Adrenal gland (tissue), 5 donors: ENCODE results near the gene SEPTIN8.

Experiments used
- CTCF ChIP-seq, 6 experiments: fragments of 450-650 bp in 4 of 6; fragments of 200-600 bp in 2 of 6; sonication (generic) in 1 of 6; IDR thresholded peaks; 1 replicate in 5 of 6; 2 replicates in 1 of 6; pipeline versions ENCODE4 v1.5.1 to v1.8.0; 2016 to 2021; ENCODE audit warnings: antibody characterized with exemption in 6 of 6, mild to moderate bottlenecking in 2 of 6, moderate library complexity in 1 of 6
- POLR2A ChIP-seq, 2 donors: fragments of 450-650 bp; IDR thresholded peaks; one replicate each; pipeline ENCODE4 v1.6.1; 2017; ENCODE audit warnings: antibody characterized with exemption in 2 of 2, mild to moderate bottlenecking in 2 of 2, moderate library complexity in 1 of 2
- donor health status: DM: no; HTN: no; CAD: no.

DNA sequence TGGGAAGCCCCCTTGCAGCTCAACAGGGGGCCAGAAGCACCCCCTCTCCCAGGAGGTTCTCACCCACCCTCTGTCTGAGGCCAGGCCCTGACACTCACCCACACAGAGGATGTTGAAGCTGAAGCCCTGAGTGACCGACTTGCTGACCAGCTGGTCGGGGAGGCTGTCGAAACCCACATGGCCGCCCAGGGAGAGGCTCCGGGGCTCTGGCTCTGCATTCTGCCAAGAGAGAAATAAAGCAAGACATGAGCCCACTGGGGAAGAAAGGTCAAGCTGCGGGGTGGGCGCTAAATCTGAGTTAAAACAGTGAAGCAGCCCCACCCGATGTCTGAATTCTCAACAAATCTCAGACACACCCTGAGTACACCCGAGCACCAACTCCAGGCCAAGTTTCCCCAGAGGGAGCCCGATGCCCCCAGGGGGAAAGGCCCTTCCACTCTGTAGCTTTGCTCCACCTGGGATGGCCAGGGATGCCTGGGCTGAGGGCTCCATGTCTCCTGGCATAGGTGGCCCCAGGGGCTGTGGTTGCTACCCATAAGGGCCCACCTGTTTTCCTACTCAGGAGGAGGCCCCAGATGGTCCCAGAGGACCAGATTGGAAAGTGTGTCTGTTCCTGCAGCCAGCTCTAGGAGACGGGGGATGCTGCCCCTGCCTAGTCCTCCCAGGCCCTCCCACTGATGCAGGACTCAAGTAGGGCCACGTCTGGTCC, 11.6 kb downstream of the SEPTIN8 start:
- TF ChIP-seq CTCF (IDR thresholded peaks at IDR 0.05), result no peak
- no peak for TF ChIP-seq POLR2A (IDR thresholded peaks at IDR 0.05)
